IMR-90 (cell line): ENCODE results near the gene SLC2A13. TPM values are rescaled to one million over a fixed set of nuclear protein-coding genes. Genes with fewer than 3 reads are reported as not detected.

ENCODE experiments used
- ATAC-seq: fragments of 200-7000 bp; cut with Tn5 transposase; 2 replicates; pipeline ENCODE4 v1.9.1; 2020; ENCODE audit warnings: low read depth, mild to moderate bottlenecking, moderate library complexity
- BruUV-seq: library from RNA; stranded (reverse); fragments of 400-500 nt; replicated peaks from 2 replicates; lab custom pipeline; 2021; lab: Mats Ljungman, UMichigan
- CTCF ChIA-PET: fragments of 300-600 bp; formaldehyde crosslinking; extraction: SDS; loops from one replicate; lab custom pipeline; 2021; ENCODE audit warnings: antibody characterized with exemption; lab: Yijun Ruan, JAX
- POLR2A ChIA-PET: fragments of 300-600 bp; sonication (Branson Sonifier 250); formaldehyde crosslinking; loops from one replicate; lab custom pipeline; 2022; ENCODE audit warnings: antibody characterized with exemption; ENCODE audit not compliant: unreplicated experiment; lab: Charles Lee
- DNase-seq: peaks from one replicate; pipeline ENCODE4 v3.0.0; 2013
- H2AFZ ChIP-seq: replicated peaks from 2 replicates; pipeline ENCODE3; 2013; ENCODE audit warnings: low read length, mild to moderate bottlenecking; ENCODE audit not compliant: poor library complexity
- H2AK5ac ChIP-seq: 2 replicates; pipeline ENCODE4 v1.6.1; 2013; ENCODE audit warnings: low read depth, low read length, inconsistent platforms
- H2AK9ac ChIP-seq: replicated peaks from 2 replicates; pipeline ENCODE3; 2013; ENCODE audit warnings: mild to moderate bottlenecking, low read depth, low read length, moderate library complexity; ENCODE audit not compliant: poor library complexity
- H2BK120ac ChIP-seq: 2 replicates; pipeline ENCODE4 v1.6.1; 2013; ENCODE audit warnings: low read depth, low read length, inconsistent platforms
- H2BK15ac ChIP-seq: 3 replicates; pipeline ENCODE4 v1.6.1; 2013; ENCODE audit warnings: low read depth, low read length, inconsistent platforms
- H2BK20ac ChIP-seq: 2 replicates; pipeline ENCODE4 v1.6.1; 2013; ENCODE audit warnings: low read depth, mild to moderate bottlenecking, inconsistent platforms, low read length, moderate library complexity
- H2BK5ac ChIP-seq: 2 replicates; pipeline ENCODE4 v1.6.1; 2013; ENCODE audit warnings: mild to moderate bottlenecking, low read depth, low read length, inconsistent platforms; ENCODE audit not compliant: poor library complexity, severe bottlenecking
- H3K14ac ChIP-seq: replicated peaks from 2 replicates; pipeline ENCODE4 v1.6.1; 2013; ENCODE audit warnings: low read depth, low read length, inconsistent platforms
- H3K18ac ChIP-seq: 2 replicates; pipeline ENCODE4 v1.6.1; 2013; ENCODE audit warnings: low read depth, low read length, control low read depth
- H3K23ac ChIP-seq: 2 replicates; pipeline ENCODE4 v1.6.1; 2013; ENCODE audit warnings: low read depth, low read length, inconsistent platforms
- H3K27ac ChIP-seq: 2 replicates; pipeline ENCODE4 v1.5.1; 2013; ENCODE audit warnings: mild to moderate bottlenecking, control low read depth, low read length; ENCODE audit not compliant: insufficient read depth
- H3K27me3 ChIP-seq: 2 replicates; pipeline ENCODE4 v1.6.1; 2013; ENCODE audit warnings: low read length; ENCODE audit not compliant: control insufficient read depth, insufficient read depth
- H3K36me3 ChIP-seq: 2 replicates; pipeline ENCODE4 v1.6.1; 2013; ENCODE audit warnings: low read length, mixed read lengths; ENCODE audit not compliant: control insufficient read depth, insufficient read depth
- H3K4ac ChIP-seq: 2 replicates; pipeline ENCODE4 v1.6.1; 2013; ENCODE audit warnings: low read depth, low read length, inconsistent platforms
- H3K4me1 ChIP-seq: 2 replicates; pipeline ENCODE4 v1.6.1; 2013; ENCODE audit warnings: low read length, mixed read lengths; ENCODE audit not compliant: control insufficient read depth, insufficient read depth
- H3K4me2 ChIP-seq: 2 replicates; pipeline ENCODE4 v1.6.1; 2013; ENCODE audit warnings: low read depth, mild to moderate bottlenecking, control low read depth, low read length, moderate library complexity
- H3K4me3 ChIP-seq: 2 replicates; pipeline ENCODE4 v1.5.1; 2013; ENCODE audit warnings: low read depth, mild to moderate bottlenecking, control low read depth, low read length, moderate library complexity; ENCODE audit not compliant: insufficient read depth
- H3K56ac ChIP-seq: 2 replicates; pipeline ENCODE4 v1.6.1; 2013; ENCODE audit warnings: low read length, inconsistent platforms; ENCODE audit not compliant: insufficient read depth; ENCODE audit errors: extremely low read depth
- H3K79me1 ChIP-seq, 2 experiments: 2 replicates each; pipeline ENCODE4 v1.6.1; 2013; ENCODE audit warnings: low read length in 2 of 2, inconsistent platforms in 1 of 2, low read depth in 1 of 2
- H3K9ac ChIP-seq: 2 replicates; pipeline ENCODE4 v1.6.1; 2013; ENCODE audit warnings: low read depth, low read length, control low read depth
- H3K9me1 ChIP-seq: 2 replicates; pipeline ENCODE4 v1.6.1; 2013; ENCODE audit warnings: low read length, inconsistent platforms; ENCODE audit not compliant: insufficient read depth
- H3K9me3 ChIP-seq: 2 replicates; pipeline ENCODE4 v1.6.1; 2013; ENCODE audit warnings: low read length; ENCODE audit not compliant: control insufficient read depth, insufficient read depth
- H4K20me1 ChIP-seq: 2 replicates; pipeline ENCODE4 v1.6.1; 2013; ENCODE audit warnings: low read length, inconsistent platforms; ENCODE audit not compliant: insufficient read depth
- H4K5ac ChIP-seq: 2 replicates; pipeline ENCODE4 v1.6.1; 2013; ENCODE audit warnings: mild to moderate bottlenecking, low read depth, low read length, control low read depth
- H4K8ac ChIP-seq, 2 experiments: 2 replicates each; pipeline ENCODE4 v1.6.1; 2013; ENCODE audit warnings: low read depth in 2 of 2, low read length in 2 of 2, control low read depth in 1 of 2, inconsistent platforms in 1 of 2
- H4K91ac ChIP-seq: 2 replicates; pipeline ENCODE4 v1.6.1; 2013; ENCODE audit warnings: low read depth, low read length, inconsistent platforms; ENCODE audit not compliant: insufficient read depth
- BHLHE40 ChIP-seq: fragments of 150-350 bp; IDR thresholded peaks from 2 replicates; pipeline ENCODE4 v1.6.1; 2016; ENCODE audit warnings: mild to moderate bottlenecking, low read depth, low read length
- CEBPB ChIP-seq: IDR thresholded peaks from 2 replicates; pipeline ENCODE4 v1.6.1; 2012; ENCODE audit warnings: low read depth, low read length, improper control_type of control experiment
- CTCF ChIP-seq: conservative IDR thresholded peaks from 2 replicates; pipeline ENCODE4 v1.5.1; 2012; ENCODE audit warnings: mild to moderate bottlenecking, low read depth, low read length, improper control_type of control experiment
- ELK1 ChIP-seq: fragments of 150-350 bp; IDR thresholded peaks from 2 replicates; pipeline ENCODE4 v1.6.1; 2016; ENCODE audit warnings: low read depth, mild to moderate bottlenecking, low read length, moderate library complexity, borderline replicate concordance
- FOS ChIP-seq: fragments of 150-350 bp; IDR thresholded peaks from 2 replicates; pipeline ENCODE4 v1.6.1; 2016; ENCODE audit warnings: low read depth, low read length
- MAFK ChIP-seq: IDR thresholded peaks from 2 replicates; pipeline ENCODE4 v1.6.1; 2012; ENCODE audit warnings: low read depth, low read length, improper control_type of control experiment
- MXI1 ChIP-seq: IDR thresholded peaks from 2 replicates; pipeline ENCODE4 v1.6.1; 2012; ENCODE audit warnings: low read depth, mild to moderate bottlenecking, low read length, moderate library complexity, borderline replicate concordance
- NFE2L2 ChIP-seq: fragments of 150-350 bp; IDR thresholded peaks from 2 replicates; pipeline ENCODE4 v1.6.1; 2016; ENCODE audit warnings: low read depth, mild to moderate bottlenecking, low read length
- POLR2A ChIP-seq: IDR thresholded peaks from 2 replicates; pipeline ENCODE4 v1.6.1; 2012; ENCODE audit warnings: mild to moderate bottlenecking, low read depth, low read length
- RAD21 ChIP-seq: IDR thresholded peaks from 2 replicates; pipeline ENCODE4 v1.6.1; 2012; ENCODE audit warnings: low read length, improper control_type of control experiment
- RCOR1 ChIP-seq: IDR thresholded peaks from 2 replicates; pipeline ENCODE4 v1.6.1; 2012; ENCODE audit warnings: mild to moderate bottlenecking, low read length, improper control_type of control experiment; ENCODE audit not compliant: insufficient replicate concordance
- SMC3 ChIP-seq: fragments of 150-350 bp; IDR thresholded peaks from 2 replicates; pipeline ENCODE4 v1.6.1; 2016; ENCODE audit warnings: low read depth, mild to moderate bottlenecking, antibody characterized with exemption, low read length, moderate library complexity
- WGBS, 2 experiments: methylation state at CpG; one replicate each; pipeline versions ENCODE4 v1.1.5 to v1.1.7; 2013; ENCODE audit warnings: missing lambda C conversion rate in 2 of 2; ENCODE audit not compliant: insufficient read length in 1 of 2; ENCODE audit errors: extremely low coverage in 2 of 2; 5-methylcytosine and 5-hydroxymethylcytosine counted together
- dilution Hi-C: fragments of 300-500 bp; cut with HindIII; formaldehyde crosslinking; loops from one replicate; pipeline ENCODE4 v1.14.3; 2018; ENCODE audit warnings: low sequenced_read_pairs; ENCODE audit not compliant: unreplicated experiment
- in situ Hi-C: fragments of 300-500 bp; cut with MboI; formaldehyde crosslinking; loops from 3 replicates; pipeline ENCODE4 v1.14.3; 2019; ENCODE audit warnings: low sequenced_read_pairs, inconsistent platforms, mixed read lengths
- intact Hi-C: fragments of 100-400 bp; cut with micrococcal nuclease; formaldehyde crosslinking; loops from 2 replicates; pipeline ENCODE4 v1.10.0; 2022
- polyA plus RNA-seq, 3 experiments: library from polyadenylated mRNA; depleted of rRNA; stranded (reverse); fragments of >200 nt; gene quantifications; 2 replicates each; pipeline ENCODE4 v1.2.3, GENCODE V29; 2012; ENCODE audit warnings: low replicate concordance in 1 of 3
- total RNA-seq: library from RNA; depleted of rRNA; stranded (reverse); fragments of >200 nt; gene quantifications from 2 replicates; pipeline ENCODE4 v1.2.3, GENCODE V29; 2012
- TF ChIP-seq, protein P1 (sequence below): fragments of 150-350 bp; IDR thresholded peaks from 2 replicates; pipeline ENCODE4 v1.6.1; 2017; ENCODE audit warnings: mild to moderate bottlenecking, antibody characterized with exemption, low read length, low read depth

SLC2A13 gene
- total and polyA plus RNA-seq, 2 of the 4 experiments (the other 2 are of a cell fraction) = 1.5 to 3.9 TPM

GRCh38 chr12:40010899-40011774 is 94.7 kb downstream of the SLC2A13 start:
- DNase-seq = peak; percentile 72
- peak overlapping the region; percentile 11; the same call in 1 of the 2 replicates for H3K4me3 ChIP-seq
- dilution Hi-C loops = no loop called here
- TF ChIP-seq RCOR1 = no peak
- TF ChIP-seq MXI1 = no peak
- no peak for TF ChIP-seq FOS
- no peak for TF ChIP-seq NFE2L2
- TF ChIP-seq RAD21 = peak; percentile 67
- TF ChIP-seq POLR2A = no peak
- TF ChIP-seq, protein P1, sequence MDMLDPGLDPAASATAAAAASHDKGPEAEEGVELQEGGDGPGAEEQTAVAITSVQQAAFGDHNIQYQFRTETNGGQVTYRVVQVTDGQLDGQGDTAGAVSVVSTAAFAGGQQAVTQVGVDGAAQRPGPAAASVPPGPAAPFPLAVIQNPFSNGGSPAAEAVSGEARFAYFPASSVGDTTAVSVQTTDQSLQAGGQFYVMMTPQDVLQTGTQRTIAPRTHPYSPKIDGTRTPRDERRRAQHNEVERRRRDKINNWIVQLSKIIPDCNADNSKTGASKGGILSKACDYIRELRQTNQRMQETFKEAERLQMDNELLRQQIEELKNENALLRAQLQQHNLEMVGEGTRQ = no peak
- TF ChIP-seq CEBPB = no peak
- no peak for TF ChIP-seq BHLHE40
- TF ChIP-seq SMC3 = peak; percentile 67
- TF ChIP-seq MAFK = no peak
- TF ChIP-seq ELK1 = no peak
- peak; percentile 81 for TF ChIP-seq CTCF

More at GRCh38 chr12:40010899-40011774, 94.7 kb downstream of the SLC2A13 start:
- no peaks in the 10 kb centered on the region for H3K36me3 ChIP-seq
- peak overlapping the region; percentile 42; the same call in 1 of the 2 replicates for H3K9ac ChIP-seq
- H3K4me2 ChIP-seq = peak overlapping the region; percentile 82
- no peak overlapping the region for H3K27ac ChIP-seq
- H3K9me3 ChIP-seq = no peaks in the 10 kb centered on the region
- no peak overlapping the region for H3K14ac ChIP-seq
- no peak overlapping the region for H2AK9ac ChIP-seq
- no peak overlapping the region for H3K4ac ChIP-seq
- no peak overlapping the region for H2BK120ac ChIP-seq
- BruUV-seq = no TSS peak
- no peak overlapping the region; the same call in 1 of the 2 replicates for H4K5ac ChIP-seq
- H3K18ac ChIP-seq = no peak overlapping the region
- H3K23ac ChIP-seq = no peak overlapping the region
- no peak overlapping the region for H4K8ac ChIP-seq
- H2BK20ac ChIP-seq = no peak overlapping the region
- H4K91ac ChIP-seq = no peak overlapping the region
- peak overlapping the region; percentile 84 for H2AFZ ChIP-seq
- no peak overlapping the region for H3K56ac ChIP-seq
- no peaks in the 10 kb centered on the region for H3K79me1 ChIP-seq
- no peaks in the 10 kb centered on the region for H4K20me1 ChIP-seq
- H3K27me3 ChIP-seq = no peaks in the 10 kb centered on the region
- H3K9me1 ChIP-seq = 0 out of 2 replicates have a peak, but pooled peaks cover 4% of the 10 kb centered on the region
- no peak overlapping the region for H2BK5ac ChIP-seq
- peak; percentile 91 for ATAC-seq
- in situ Hi-C loops = loop anchor here (5.0 kb wide), 1 partner anchor 96 kb away; the partner anchor contains the start of gene SLC2A13
- no peak overlapping the region for H2BK15ac ChIP-seq
- H2AK5ac ChIP-seq = no peak overlapping the region; the same call in 1 of the 2 replicates
- POLR2A ChIA-PET = interaction anchor here (0.6 kb wide), 2 partner anchors 22 to 1708 kb away, joined by 3 to 4 read pairs; no protein-coding TSS in a partner anchor
- H3K4me1 ChIP-seq = 0 out of 2 replicates have a peak, but pooled peaks cover 2% of the 10 kb centered on the region
- WGBS, 2 experiments = 100% methylated on average over 1 of the region's 11 CpGs; no CpG with 5 or more reads in 1 of the 2 experiments
- intact Hi-C loops = loop anchor here (1.0 to 10.0 kb wide), 2 partner anchors 96 to 246 kb away; no protein-coding TSS in a partner anchor
- CTCF ChIA-PET = interaction anchor here (0.6 to 1.7 kb wide), 16 partner anchors 10 to 247 kb away, joined by 3 to 19 read pairs (median 3); no protein-coding TSS in a partner anchor
